ENCODE data around the gene RPS6KC1. TPM values are rescaled to one million over a fixed set of nuclear protein-coding genes. Genes with fewer than 3 reads are reported as not detected.

Gene RPS6KC1
- total RNA-seq, 1 donor from 2014 or later = 14.9 TPM

DNA sequence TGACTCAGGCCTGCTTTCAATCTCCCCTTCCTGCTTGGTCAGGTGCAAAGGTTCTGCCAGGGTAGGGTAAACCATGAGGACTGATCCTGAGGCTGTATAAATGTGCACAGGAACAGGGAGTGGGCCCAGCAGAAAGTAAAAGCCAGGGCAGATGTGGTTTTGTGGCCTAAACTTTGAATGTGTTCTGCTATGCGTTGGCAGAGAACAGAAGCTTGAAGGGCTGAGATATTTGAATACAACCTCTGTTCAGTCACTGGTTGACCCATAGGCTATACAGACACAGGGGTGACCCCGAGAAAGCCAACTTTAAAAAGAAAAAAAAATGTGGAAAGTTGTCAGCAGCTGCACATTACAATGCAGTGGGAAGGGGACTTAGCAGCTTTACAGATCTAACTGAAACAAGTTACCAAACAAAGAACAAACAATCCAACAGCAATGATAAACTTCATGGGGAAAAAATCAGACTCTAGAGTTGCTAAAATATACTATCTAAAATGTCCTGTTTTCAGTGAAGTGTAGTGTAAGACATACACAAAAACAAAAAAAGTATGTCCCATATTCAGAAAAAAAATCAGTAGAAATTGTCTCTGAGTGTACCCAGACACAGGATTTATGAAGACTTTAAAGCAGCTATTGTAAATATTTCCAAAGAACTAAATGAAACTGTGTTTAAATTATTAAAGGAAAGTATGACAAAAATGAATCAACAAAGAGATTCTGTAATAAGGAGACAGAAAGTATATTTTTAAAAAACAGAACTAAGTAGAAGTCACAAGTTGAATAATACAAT is 216.1 kb downstream of the RPS6KC1 start:
- Histone ChIP-seq H3K36me3 (ENCODE audit: control insufficient read depth, insufficient read depth, low read length) (no peaks in the 10 kb centered on the region), H3K27me3 (ENCODE audit: control insufficient read depth, insufficient read depth, low read length) (no peaks in the 10 kb centered on the region), H3K4me3 (ENCODE audit: low read depth, low read length) (no peak overlapping the region)
- DNase-seq (ENCODE audit: low read depth) = no peak
- TF ChIP-seq, protein P1, sequence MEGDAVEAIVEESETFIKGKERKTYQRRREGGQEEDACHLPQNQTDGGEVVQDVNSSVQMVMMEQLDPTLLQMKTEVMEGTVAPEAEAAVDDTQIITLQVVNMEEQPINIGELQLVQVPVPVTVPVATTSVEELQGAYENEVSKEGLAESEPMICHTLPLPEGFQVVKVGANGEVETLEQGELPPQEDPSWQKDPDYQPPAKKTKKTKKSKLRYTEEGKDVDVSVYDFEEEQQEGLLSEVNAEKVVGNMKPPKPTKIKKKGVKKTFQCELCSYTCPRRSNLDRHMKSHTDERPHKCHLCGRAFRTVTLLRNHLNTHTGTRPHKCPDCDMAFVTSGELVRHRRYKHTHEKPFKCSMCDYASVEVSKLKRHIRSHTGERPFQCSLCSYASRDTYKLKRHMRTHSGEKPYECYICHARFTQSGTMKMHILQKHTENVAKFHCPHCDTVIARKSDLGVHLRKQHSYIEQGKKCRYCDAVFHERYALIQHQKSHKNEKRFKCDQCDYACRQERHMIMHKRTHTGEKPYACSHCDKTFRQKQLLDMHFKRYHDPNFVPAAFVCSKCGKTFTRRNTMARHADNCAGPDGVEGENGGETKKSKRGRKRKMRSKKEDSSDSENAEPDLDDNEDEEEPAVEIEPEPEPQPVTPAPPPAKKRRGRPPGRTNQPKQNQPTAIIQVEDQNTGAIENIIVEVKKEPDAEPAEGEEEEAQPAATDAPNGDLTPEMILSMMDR (IDR thresholded peaks at IDR 0.05; ENCODE audit: insufficient read depth, low read length, poor library complexity, severe bottlenecking) = no peak

DNA sequence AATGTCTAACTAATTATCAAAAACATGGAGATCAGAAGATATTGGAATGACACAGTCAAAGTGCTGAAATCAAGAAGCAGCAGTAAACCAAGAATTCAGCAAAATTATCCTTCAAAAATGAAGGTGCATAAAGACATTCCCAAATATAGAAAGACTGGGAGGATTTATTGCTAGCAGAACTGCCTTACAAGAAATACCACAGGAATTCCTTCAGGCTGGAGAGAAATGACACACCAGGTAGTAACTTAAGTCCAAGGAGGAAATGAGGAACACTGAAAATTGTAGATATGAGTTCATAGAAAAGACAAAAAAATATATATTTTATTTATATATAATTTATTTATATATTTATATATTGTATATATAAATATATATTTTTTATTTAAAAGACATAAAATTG is 217.2 kb downstream of the RPS6KC1 start:
- peak; percentile 23 for DNase-seq (ENCODE audit: low read depth)
- TF ChIP-seq, protein P1 (IDR thresholded peaks at IDR 0.05; ENCODE audit: insufficient read depth, low read length, poor library complexity, severe bottlenecking) = no peak
- Histone ChIP-seq H3K27me3 (ENCODE audit: control insufficient read depth, insufficient read depth, low read length) (no peaks in the 10 kb centered on the region), H3K4me3 (ENCODE audit: low read depth, low read length) (no peak overlapping the region), H3K36me3 (ENCODE audit: control insufficient read depth, insufficient read depth, low read length) (no peaks in the 10 kb centered on the region)

- Histone ChIP-seq H3K36me3 (ENCODE audit: control insufficient read depth, insufficient read depth, low read length) (no peaks in the 10 kb centered on the region), H3K4me3 (ENCODE audit: low read depth, low read length) (no peak overlapping the region), H3K27me3 (ENCODE audit: control insufficient read depth, insufficient read depth, low read length) (no peaks in the 10 kb centered on the region)
- DNase-seq (ENCODE audit: low read depth) = no peak
- TF ChIP-seq, protein P1 (IDR thresholded peaks at IDR 0.05; ENCODE audit: insufficient read depth, low read length, poor library complexity, severe bottlenecking) = no peak
These were observed 218.8 kb downstream of the RPS6KC1 start for GRCh38 chr1:213269829-213270228.

- no peak overlapping the region for H3K4me3 ChIP-seq (ENCODE audit: low read depth, low read length)
- H3K36me3 ChIP-seq (ENCODE audit: control insufficient read depth, insufficient read depth, low read length) = no peaks in the 10 kb centered on the region
- no peak for DNase-seq (ENCODE audit: low read depth)
- H3K27me3 ChIP-seq (ENCODE audit: control insufficient read depth, insufficient read depth, low read length) = no peaks in the 10 kb centered on the region
- TF ChIP-seq, protein P1 (IDR thresholded peaks at IDR 0.05; ENCODE audit: insufficient read depth, low read length, poor library complexity, severe bottlenecking) = no peak
These were observed 222.5 kb downstream of the RPS6KC1 start for GRCh38 chr1:213273546-213273945.

DNA sequence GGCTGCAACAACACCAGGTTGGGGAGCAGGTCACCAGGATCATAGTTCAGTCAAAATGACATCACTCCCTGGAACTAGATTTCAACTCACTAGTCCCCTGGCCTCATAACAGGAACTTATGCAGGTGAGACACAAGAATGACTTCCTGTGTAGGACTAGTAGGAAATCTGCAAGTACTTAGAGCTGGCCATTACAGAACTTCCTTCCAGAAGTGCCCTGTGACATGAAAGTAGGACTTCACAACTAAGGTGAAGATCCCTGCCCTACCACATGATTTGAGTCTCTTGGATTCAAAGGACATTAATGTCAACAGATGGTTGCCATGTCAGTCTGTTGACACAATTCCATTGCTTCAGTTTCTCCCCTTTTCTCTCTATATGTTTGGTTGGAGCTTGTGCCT is 223.1 kb downstream of the RPS6KC1 start:
- H3K36me3 ChIP-seq (ENCODE audit: control insufficient read depth, insufficient read depth, low read length) = no peaks in the 10 kb centered on the region
- TF ChIP-seq, protein P1 (IDR thresholded peaks at IDR 0.05; ENCODE audit: insufficient read depth, low read length, poor library complexity, severe bottlenecking) = no peak
- no peak for DNase-seq (ENCODE audit: low read depth)
- H3K4me3 ChIP-seq (ENCODE audit: low read depth, low read length) = no peak overlapping the region
- no peaks in the 10 kb centered on the region for H3K27me3 ChIP-seq (ENCODE audit: control insufficient read depth, insufficient read depth, low read length)

GRCh38 chr1:213275293-213275692 is 224.3 kb downstream of the RPS6KC1 start:
- Histone ChIP-seq H3K4me3 (ENCODE audit: low read depth, low read length) (no peak overlapping the region), H3K27me3 (ENCODE audit: control insufficient read depth, insufficient read depth, low read length) (no peaks in the 10 kb centered on the region), H3K36me3 (ENCODE audit: control insufficient read depth, insufficient read depth, low read length) (no peaks in the 10 kb centered on the region)
- TF ChIP-seq, protein P1 (IDR thresholded peaks at IDR 0.05; ENCODE audit: insufficient read depth, low read length, poor library complexity, severe bottlenecking) = no peak
- no peak for DNase-seq (ENCODE audit: low read depth)

Measured in kidney epithelial cell (primary cell).